Right lobe of liver (tissue), 6 donors: ENCODE results near the gene OPA3. TPM values are rescaled to one million over a fixed set of nuclear protein-coding genes. Genes with fewer than 3 reads are reported as not detected.

ENCODE experiments used
- ATAC-seq, 4 donors: fragments of 200-7000 bp; cut with Tn5 transposase; one replicate each; pipeline ENCODE4 v1.9.1; 2020; ENCODE audit warnings: mild to moderate bottlenecking in 4 of 4, moderate library complexity in 4 of 4
- DNase-seq, 3 donors: peaks; one replicate each; pipeline ENCODE4 v3.0.0-alpha.2; 2020
- H3K27ac ChIP-seq, 3 donors: fragments of 200-600 bp; one replicate each; pipeline ENCODE4 v1.8.0; 2022
- H3K27me3 ChIP-seq, 2 donors: fragments of 200-600 bp; one replicate each; pipeline ENCODE4 v1.8.0; 2022
- H3K36me3 ChIP-seq, 4 donors: fragments of 200-600 bp; sonication (generic) in 1 of 4; one replicate each; pipeline versions ENCODE4 v1.5.1 to v1.8.0; 2017 to 2022; ENCODE audit warnings: control low read depth in 1 of 4
- H3K4me1 ChIP-seq, 4 donors: fragments of 200-600 bp; sonication (generic) in 1 of 4; one replicate each; pipeline versions ENCODE4 v1.5.1 to v1.8.0; 2017 to 2022; ENCODE audit warnings: control low read depth in 1 of 4
- H3K4me3 ChIP-seq, 3 donors: fragments of 200-600 bp; one replicate each; pipeline ENCODE4 v1.8.0; 2022
- H3K9me3 ChIP-seq, 4 donors: fragments of 200-600 bp; sonication (generic) in 1 of 4; one replicate each; pipeline versions ENCODE4 v1.5.1 to v1.8.0; 2017 to 2022; ENCODE audit warnings: control low read depth in 1 of 4
- POLR2A ChIP-seq: fragments of 450-650 bp; IDR thresholded peaks from one replicate; pipeline ENCODE4 v1.6.1; 2017; ENCODE audit warnings: antibody characterized with exemption, mild to moderate bottlenecking
- WGBS: methylation state at CpG from one replicate; pipeline ENCODE4 v1.1.6; 2018; ENCODE audit warnings: low coverage, low lambda C conversion rate; ENCODE audit not compliant: insufficient coverage; ENCODE audit errors: missing lambda C conversion rate; 5-methylcytosine and 5-hydroxymethylcytosine counted together
- intact Hi-C, 2 donors: fragments of 100-400 bp; cut with DNase I; formaldehyde crosslinking; loops; one replicate each; pipeline versions ENCODE4 v1.11.2 to v1.14.1; 2022
- total RNA-seq, 6 experiments: library from RNA; depleted of rRNA in 2 of 6; stranded (reverse); fragments of >200 nt in 2 of 6; fragmentation: NEBNext Ultra II Directional in 3 of 6; extraction: Animal tissue kit (Norgen Biotek cat#: 25700) in 3 of 6; gene quantifications; one replicate each; pipeline versions ENCODE4 v1.1.0 to v1.2.4, GENCODE V29; 2016 to 2023
- TF ChIP-seq, protein P1 (sequence below), 4 donors: fragments of 200-600 bp in 3 of 4; fragments of 450-650 bp in 1 of 4; IDR thresholded peaks; one replicate each; pipeline versions ENCODE4 v1.5.1 to v1.8.0; 2016 to 2022; ENCODE audit warnings: antibody characterized with exemption in 4 of 4, mild to moderate bottlenecking in 2 of 4
- donor health status: DM: no; HTN: yes; CAD: no.
- donor health status: DM: no; HTN: no; CAD: no.
- donor health status: DM: no; HTN: no; CAD: no.
- donor health status: DM: no; HTN: yes; CAD: no.
- donor health status: DM: no; HTN: yes; CAD: no.

Gene OPA3
- total RNA-seq, 6 experiments from 2014 or later: 6.7 to 18.1 (median 8.1) TPM

DNA sequence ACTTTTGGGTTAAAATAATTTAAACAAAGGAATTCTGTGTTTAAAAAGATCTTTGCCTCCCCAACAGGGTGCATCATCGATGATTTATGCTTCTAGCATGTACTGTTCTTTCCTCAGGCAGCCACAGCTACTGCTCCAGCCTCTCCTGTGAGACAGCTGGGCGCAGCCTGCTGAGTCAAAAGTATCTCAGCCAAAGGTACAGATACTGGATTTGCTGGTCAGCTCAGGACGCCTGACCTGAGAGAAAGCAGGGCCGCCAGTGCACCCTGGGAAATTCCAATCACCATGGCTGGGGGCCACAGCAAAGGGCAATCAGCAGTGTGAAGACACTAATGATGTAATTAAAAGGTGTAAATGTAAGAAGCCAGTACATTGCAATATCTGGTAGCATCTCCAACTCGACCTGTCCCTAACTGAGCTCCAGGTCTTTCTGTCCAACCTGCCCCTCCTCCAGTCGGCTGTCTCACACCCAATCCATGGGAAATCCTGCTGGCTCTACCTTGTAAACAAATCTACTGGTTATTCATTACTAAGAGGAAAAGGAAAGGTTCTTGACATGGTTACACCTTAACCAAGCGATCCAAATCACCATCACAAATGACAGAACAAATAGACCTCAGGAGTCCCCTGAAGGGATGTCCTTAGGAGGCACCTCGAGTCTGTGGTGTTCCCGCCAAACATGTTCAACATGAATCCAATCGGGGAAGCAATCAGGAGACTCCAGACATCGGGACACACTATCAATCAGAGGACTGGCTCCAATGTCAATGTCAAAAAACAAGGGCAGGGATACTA, 7.3 kb downstream of the OPA3 start:
- peak; percentile 60 to 75 (median 70) for DNase-seq

DNA sequence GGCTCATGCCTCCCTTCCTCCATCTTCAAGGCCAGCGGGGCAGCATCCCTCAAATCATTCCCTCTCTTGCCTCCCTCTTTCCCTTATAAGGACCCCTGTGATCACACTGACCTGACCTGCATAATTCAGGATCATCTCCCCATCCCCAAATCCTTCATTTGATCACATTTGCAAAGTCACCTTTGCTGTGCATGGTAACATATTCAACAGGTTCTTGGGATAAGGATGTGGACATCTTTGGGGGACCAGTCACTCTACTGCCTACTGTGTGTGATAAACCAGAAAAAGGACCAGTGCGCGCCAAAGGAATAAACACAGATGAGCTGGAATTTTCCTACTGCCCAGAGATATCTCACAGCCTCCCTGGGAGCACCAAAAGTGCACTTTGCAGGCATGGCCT, 7.9 kb downstream of the OPA3 start:
- ATAC-seq (no peak), DNase-seq (no peak)
- H3K27ac ChIP-seq: peak overlapping the region in 2 of 3 donors; percentile 21 to 57
- intact Hi-C loops: loop anchor here in 1 of 2 donors (10.0 kb wide), 1 partner anchor 52 kb away; no protein-coding TSS in a partner anchor
- TF ChIP-seq POLR2A: no peak
- TF ChIP-seq, protein P1, sequence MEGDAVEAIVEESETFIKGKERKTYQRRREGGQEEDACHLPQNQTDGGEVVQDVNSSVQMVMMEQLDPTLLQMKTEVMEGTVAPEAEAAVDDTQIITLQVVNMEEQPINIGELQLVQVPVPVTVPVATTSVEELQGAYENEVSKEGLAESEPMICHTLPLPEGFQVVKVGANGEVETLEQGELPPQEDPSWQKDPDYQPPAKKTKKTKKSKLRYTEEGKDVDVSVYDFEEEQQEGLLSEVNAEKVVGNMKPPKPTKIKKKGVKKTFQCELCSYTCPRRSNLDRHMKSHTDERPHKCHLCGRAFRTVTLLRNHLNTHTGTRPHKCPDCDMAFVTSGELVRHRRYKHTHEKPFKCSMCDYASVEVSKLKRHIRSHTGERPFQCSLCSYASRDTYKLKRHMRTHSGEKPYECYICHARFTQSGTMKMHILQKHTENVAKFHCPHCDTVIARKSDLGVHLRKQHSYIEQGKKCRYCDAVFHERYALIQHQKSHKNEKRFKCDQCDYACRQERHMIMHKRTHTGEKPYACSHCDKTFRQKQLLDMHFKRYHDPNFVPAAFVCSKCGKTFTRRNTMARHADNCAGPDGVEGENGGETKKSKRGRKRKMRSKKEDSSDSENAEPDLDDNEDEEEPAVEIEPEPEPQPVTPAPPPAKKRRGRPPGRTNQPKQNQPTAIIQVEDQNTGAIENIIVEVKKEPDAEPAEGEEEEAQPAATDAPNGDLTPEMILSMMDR (IDR thresholded peaks at IDR 0.05): no peak
- peaks cover 0 to 39% (median 8%) of the 10 kb centered on the region in 4 donors for H3K4me1 ChIP-seq
- no peaks in the 10 kb centered on the region for H3K27me3 ChIP-seq
- H3K9me3 ChIP-seq: no peaks in the 10 kb centered on the region
- no peak overlapping the region for H3K4me3 ChIP-seq
- WGBS: 29% methylated on average over 3 of the region's 3 CpGs
- no peaks in the 10 kb centered on the region for H3K36me3 ChIP-seq

More for the DNA sequence above, 7.3 kb downstream of the OPA3 start:
- 12% methylated on average over 10 of the region's 11 CpGs for WGBS
- H3K36me3 ChIP-seq: no peaks in the 10 kb centered on the region
- H3K4me3 ChIP-seq: peak overlapping the region in 1 of 3 donors; percentile 16
- H3K27ac ChIP-seq: peak overlapping the region; percentile 21 to 57 (median 39)
- peaks cover 0 to 39% (median 8%) of the 10 kb centered on the region in 4 donors for H3K4me1 ChIP-seq
- intact Hi-C loops: loop anchor here in 1 of 2 donors (10.0 kb wide), 1 partner anchor 53 kb away; no protein-coding TSS in a partner anchor
- no peaks in the 10 kb centered on the region for H3K27me3 ChIP-seq
- peak; percentile 78 to 90 (median 81) for ATAC-seq
- no peak for TF ChIP-seq POLR2A
- TF ChIP-seq, protein P1 (IDR thresholded peaks at IDR 0.05): no peak
- H3K9me3 ChIP-seq: no peaks in the 10 kb centered on the region

DNA sequence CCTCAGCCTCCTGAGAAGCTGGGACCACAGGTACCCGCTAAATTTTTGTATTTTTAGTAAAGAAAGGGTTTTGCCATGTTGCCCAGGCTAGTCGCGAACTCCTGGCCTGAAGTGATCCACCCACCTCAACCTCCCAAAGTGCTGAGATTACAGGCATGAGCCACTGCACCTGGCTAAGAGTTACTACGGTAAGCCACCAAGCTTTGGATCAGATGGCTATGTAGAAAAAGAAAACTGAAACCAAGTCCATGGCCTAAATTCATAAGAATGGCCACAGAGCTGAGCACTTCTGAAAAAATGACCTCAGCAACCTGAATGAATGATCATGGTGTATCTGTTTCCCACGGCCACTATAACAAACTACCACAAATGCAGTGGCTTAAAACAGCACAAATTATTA, 9.4 kb downstream of the OPA3 start:
- TF ChIP-seq, protein P1 (IDR thresholded peaks at IDR 0.05): no peak
- no peak for TF ChIP-seq POLR2A
- no peaks in the 10 kb centered on the region for H3K9me3 ChIP-seq
- H3K27me3 ChIP-seq: no peaks in the 10 kb centered on the region
- ATAC-seq (peak in 1 of 4 donors; percentile 5), DNase-seq (no peak)
- 68% methylated on average over 4 of the region's 5 CpGs for WGBS
- no peak overlapping the region for H3K4me3 ChIP-seq
- no peaks in the 10 kb centered on the region for H3K36me3 ChIP-seq
- H3K27ac ChIP-seq: no peak overlapping the region
- peaks cover 0 to 35% (median 8%) of the 10 kb centered on the region in 4 donors for H3K4me1 ChIP-seq
- intact Hi-C loops: loop anchor here in 1 of 2 donors (10.0 kb wide), 1 partner anchor 50 kb away; no protein-coding TSS in a partner anchor

DNA sequence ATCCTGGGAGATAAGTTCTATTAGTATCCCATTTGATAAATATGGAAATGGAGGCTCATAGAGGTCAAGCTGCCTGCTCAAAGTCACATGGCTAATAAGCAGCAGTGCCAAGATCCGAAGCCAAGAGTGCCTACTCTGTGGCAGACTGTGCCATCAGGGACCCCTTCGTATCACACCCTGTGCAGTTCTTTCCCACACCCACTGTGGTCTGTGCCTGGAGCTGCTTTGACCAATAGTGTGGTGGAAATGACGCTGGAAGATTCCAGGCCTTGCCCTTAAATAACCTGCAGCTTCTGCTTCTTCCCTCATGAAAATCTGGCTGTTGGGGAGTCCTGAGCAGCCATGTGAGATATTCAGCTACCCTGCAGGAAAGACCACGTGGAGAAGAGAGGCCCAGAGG, 10.1 kb downstream of the OPA3 start:
- intact Hi-C loops: loop anchor here in 1 of 2 donors (10.0 kb wide), 1 partner anchor 50 kb away; no protein-coding TSS in a partner anchor
- no peaks in the 10 kb centered on the region for H3K36me3 ChIP-seq
- TF ChIP-seq, protein P1 (IDR thresholded peaks at IDR 0.05): no peak
- no peak for TF ChIP-seq POLR2A
- no peak overlapping the region for H3K4me3 ChIP-seq
- no peaks in the 10 kb centered on the region for H3K27me3 ChIP-seq
- 63% methylated on average over 1 of the region's 4 CpGs for WGBS
- no peak for DNase-seq
- peaks cover 0 to 38% (median 8%) of the 10 kb centered on the region in 4 donors for H3K4me1 ChIP-seq
- H3K27ac ChIP-seq: no peak overlapping the region
- no peaks in the 10 kb centered on the region for H3K9me3 ChIP-seq
- no peak for ATAC-seq
